HG02885 (cell line): Measurements from ENCODE around the gene RETN.

Experiments used
- ATAC-seq: cut with Tn5 transposase; IDR thresholded peaks from one replicate; pipeline ENCODE4 v1.9.1; 2021; ENCODE audit warnings: mild to moderate bottlenecking; ENCODE audit not compliant: unreplicated experiment, poor library complexity

RETN gene, protein sequence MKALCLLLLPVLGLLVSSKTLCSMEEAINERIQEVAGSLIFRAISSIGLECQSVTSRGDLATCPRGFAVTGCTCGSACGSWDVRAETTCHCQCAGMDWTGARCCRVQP

DNA sequence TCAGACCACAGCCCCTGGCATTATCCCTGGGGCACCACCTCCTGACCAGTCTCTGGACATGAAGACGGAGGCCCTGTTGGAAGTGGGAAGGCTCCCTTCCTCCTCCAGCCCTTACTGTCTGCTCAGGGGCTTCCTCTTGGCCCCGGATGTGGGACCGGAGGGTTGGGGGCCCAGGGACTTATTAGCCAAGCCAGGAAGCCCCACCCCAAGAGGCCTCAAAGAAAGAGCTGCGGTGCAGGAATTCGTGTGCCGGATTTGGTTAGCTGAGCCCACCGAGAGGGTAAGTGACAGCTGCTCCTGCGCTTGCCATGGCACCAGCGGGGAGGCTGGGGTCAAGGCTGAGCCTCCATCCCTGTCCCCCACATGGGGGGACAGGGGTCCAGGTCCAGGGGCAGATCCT is at the start of gene RETN:
Gene RETN (plus strand): TSS at position 208 of the 400 bp plus-strand sequence. CDS start 278 bp downstream, outside the sequence.
- no peak for ATAC-seq

DNA sequence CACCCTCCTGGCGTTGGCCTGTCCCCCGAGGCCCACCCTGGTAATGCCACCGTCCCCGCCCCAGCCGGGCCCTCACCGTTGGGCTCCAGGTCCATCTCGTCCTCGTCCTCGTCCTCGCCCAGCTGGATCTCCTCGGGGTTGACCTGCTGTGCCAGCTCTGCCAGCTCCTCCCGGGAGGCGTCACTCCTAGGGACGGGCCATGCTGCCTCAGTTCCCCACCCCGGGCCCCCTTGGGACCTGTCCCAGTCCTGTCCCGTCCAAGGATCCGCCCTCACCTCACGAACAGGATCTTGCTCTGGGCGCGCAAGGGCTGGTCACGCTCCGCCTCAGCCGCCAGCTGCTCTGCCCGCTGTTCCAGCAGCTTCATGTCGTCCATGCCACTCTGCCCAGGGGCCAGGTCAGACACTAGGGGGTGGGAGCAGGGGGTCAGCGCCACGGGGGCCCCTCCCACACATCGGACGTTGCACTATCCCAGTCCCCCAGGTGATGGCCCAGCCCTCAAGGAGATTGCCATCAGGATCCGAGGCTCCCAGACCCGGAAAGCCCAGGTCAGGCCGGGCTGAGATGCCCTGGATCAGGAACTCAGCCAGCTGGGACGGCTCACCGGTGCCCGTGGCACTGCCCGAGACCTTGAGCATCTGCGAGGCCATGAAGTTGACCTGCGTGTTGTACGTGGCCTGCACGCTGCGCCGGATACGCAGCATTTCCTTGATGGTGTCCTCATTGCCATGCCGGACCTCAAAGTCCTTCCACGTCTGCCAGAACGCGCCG is 49.0 kb upstream of the RETN start:
- no peak for ATAC-seq

DNA sequence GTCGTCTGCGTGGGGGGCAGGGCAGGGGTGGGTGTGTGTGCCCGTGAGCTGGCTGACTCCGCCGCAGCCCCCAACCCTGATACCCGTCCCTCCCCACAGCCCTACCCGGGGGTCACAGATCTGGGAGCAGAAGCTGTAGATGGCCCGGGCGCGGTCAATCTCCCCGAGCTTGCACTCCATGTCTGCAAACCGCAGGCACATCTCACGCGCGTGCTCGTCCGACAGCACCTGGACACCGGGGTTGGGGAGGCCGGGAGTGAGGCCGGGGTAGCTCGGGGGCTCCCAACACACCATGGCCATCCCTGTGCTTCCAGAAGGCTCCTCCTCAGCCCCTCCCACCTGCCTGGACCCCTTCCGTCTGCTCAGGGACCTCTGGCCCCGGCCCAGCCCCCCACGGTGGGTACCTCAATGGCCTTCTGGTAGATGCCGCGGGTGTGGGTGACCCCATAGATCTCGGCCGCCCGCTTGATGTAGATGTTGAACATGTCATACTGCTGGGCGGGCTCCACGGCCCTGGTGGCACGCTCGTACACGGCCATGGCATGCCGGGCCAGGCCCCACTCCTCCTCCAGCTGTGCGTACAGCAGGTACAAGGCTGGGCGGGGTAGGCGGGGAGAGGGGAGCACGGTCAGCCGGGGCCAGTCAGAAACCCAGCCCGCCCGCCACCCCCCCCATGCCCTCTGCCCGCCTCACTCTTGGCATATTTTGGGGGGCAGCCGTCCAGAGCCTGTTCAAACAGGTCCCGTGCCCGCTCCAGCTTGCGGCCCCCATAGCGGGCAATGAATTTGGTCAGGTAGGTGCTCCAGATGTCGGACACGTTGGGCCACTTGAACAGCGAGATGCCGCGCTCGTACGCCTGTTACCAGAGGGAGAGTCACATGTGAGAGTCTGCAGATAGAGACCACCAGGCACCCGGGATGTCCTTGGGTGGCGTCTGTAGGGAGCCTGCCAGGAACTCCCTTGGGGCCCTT is 48.1 kb upstream of the RETN start:
- ATAC-seq, result no peak

DNA sequence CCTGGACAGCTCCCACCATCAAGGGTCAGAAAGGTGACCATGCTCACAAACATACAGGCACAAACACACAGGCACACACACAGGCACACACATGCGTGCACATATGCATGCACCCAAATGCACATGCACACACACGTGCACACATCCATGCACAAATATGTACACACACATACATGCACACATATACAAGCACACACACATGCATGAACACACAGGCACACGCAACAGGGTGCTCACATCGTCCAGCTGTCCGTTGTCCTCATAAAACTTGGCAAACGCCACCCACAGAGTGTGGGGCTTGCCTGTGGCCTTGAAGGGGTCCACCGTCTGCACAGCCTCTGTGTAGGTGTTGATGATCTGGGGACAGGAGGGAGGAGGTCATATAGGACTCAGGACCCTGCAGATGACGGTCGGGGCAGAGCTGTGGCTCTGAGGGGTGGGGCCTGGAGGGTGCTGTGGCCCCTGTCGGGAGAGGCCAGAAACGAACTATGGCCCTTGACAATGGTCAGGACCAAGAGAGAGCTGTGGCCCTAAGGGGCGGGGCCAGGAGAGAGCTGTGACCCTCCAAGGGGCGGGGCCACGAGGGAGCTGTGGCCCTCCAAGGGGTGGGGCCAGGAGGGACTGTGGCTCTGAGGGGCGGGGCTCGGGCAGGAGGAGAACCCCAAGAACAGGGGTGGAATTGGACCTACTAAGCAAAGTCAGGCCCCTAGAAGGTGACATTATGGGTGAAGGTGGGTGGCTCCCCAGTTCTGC is 45.7 kb upstream of the RETN start:
- ATAC-seq, result no peak

DNA sequence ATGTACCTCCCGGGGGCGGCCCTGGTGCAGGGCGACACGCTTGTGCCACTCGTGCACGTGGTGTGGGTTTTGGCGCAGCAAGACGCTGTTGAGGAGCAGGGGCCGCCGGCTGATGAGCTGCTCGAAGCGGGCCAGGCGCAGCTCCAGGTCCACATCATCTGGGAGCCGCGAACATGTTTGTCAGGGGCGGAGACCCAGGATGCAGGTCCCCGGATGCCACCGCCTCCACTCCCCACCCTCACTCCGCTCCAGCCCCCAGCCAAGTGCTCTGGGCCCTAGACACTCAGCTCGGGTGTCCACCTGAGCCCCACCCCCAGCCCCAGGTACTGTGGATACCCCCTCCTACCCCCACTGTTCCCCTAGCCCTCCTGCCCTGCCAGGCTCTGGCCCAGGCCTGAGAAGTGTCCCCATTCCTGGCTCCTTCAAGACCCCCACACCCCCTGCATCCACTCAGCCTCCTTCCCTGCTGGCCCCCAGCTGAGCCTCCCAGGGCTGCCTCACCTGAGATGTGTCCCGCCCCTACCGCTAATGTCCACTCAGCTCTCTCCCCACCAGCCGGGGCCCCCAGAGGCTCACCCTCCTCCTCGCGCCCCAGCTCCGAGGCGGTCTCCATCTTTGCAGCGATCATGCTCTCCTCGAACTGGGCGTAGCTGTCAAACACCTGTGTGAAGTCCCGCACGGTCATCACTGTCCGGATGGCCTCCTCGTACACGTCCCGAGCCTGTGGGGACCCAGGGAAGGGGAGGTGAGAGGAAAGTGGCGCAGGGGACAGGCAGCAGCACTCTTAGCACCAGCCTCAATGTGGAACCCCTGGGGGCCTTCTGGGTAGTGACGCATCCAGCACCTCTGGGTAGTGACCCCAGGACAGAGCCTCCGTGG is 44.9 kb upstream of the RETN start:
- no peak for ATAC-seq

DNA sequence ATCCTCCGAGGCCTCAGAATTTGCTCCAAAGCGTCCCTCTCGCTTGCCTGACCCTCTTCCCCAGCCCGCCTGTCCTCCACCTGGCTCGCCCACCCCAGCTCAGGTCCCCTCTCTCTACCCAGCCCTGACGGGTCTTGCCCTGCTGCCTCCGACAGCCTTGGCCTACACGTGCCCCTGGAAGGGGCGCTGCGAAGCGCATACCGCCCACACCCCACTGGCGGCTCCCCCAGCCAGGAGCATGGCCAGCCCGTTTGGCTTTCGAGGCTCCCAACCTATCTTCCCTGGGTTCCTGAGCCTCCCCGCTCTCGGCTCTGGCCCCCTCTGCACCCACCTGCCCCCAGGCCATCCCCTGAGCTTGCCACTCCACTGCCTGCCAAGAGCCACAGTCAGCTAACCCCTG is 44.0 kb upstream of the RETN start:
- no peak for ATAC-seq

DNA sequence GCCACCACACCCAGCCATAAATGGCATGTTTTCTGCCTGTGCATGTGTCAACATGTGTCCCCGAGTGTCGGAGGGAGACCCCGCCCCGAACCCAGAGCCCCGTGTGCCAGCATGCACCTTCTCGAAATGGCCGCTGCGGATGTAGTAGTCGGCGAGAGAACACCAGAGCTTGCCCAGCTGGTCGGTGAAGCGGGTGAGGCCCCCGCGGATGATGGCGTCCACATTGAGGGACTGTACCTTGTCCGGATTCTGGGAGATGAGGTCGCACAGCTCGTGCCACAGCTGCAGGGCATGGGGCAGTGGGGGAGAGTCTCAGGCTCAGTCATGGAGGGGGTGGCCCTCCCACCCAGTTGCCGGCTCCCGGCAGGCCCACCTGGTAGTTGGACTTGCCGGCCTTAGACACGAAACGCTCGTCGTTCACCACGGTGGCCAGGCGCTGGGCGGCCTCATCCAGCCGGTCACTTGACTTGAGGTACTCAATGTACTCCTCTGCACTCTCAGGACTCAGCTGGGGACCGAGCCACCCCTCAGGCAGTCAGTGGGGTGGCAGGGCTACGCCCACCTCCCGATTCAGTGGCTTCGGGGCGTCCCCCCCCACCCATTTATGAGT is 43.0 kb upstream of the RETN start:
- ATAC-seq, result no peak

DNA sequence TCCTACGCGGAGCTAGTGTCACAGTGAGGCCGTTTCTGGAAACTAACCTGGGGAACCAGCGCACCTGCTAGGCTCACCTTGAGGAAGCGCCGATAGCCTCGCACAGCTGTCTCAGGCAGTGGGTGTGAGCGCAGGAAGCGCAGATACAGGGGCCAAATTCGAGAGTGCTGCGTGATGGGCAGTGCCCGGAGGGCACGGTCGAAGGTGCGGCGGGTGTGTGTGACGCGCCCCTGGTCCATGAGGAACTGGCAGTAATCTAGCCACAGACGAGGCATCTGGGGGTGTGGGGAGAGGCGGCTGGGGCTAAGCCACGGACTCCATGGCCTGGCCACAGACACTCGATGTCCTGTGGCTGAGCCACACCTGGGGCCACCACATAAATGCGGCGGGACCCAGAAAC is 41.7 kb upstream of the RETN start:
- no peak for ATAC-seq

DNA sequence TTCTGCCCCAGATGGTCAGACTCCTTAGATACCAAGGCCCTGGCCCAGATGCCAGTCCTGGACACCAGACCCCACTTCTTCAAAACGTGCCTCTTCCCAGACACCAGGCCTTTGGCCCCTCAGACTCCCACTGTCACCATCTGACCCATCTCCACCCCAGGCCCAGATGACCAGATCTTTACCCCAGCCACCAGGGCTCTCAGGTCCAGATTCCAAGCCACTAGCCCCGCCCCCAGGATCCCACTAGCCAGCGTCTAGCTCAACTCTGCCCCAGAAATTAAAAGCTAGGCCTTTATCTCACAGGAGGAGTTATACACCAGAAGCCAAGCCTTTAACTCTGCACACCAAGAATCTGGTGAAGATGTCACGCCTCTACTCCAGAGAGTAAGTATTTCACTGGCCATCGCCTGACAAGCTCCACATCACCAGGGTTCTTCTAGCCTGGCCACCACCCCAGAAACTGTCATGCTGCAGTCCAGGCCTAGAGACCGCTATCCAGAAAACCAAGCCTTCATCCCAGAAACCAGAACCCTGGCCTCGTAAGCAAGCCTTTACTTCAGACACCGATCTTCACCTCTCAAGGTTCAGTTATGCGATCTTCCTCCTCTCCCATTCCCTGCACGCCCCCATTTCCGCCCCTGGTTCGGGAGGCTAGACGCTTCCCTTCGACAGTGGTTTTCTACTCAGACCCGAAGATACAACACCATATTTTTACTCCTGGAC is 40.1 kb upstream of the RETN start:
- ATAC-seq, result no peak

DNA sequence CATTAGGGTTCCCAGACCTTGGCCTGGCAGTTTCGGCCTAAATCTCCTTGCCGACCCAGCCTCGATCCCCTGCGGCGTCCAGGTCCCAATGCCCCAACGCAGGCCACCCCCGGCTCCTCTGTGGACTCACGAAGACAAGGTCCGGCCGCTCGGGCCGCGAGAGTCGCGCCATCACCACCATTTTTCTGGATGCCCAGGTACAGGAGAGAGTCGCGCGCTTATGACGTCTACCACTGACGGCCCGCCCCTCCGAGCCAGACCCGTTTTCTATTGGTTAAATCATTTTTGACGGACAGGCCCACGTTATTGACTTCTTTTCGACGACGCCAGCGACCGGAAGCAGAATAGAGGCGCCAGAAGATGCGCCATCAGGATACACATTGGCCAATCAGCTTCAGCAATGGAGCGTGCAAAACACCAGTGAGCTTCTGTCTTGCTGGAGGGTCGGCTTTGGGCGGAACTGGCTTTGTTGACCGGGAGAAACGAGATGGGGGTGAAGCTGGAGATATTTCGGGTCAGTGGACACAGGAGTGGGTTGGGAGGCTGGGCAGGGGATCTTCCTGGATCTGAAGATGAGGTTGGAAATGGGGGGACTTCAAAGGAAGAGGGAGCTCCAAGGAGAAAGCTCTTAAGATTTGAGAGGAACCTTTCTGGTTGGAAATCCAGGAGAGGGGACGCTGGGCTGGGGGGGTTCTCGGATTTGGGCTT is 39.3 kb upstream of the RETN start, which contains the start of the genes PET100 and XAB2:
Gene PET100 (plus strand): TSS at position 447 of the 708 bp plus-strand sequence. CDS start 41 bp downstream, at position 488.
Gene XAB2 (minus strand): TSS at position 199 of the 708 bp plus-strand sequence. CDS start 18 bp downstream, at position 181.
- ATAC-seq, result peak; percentile 91

DNA sequence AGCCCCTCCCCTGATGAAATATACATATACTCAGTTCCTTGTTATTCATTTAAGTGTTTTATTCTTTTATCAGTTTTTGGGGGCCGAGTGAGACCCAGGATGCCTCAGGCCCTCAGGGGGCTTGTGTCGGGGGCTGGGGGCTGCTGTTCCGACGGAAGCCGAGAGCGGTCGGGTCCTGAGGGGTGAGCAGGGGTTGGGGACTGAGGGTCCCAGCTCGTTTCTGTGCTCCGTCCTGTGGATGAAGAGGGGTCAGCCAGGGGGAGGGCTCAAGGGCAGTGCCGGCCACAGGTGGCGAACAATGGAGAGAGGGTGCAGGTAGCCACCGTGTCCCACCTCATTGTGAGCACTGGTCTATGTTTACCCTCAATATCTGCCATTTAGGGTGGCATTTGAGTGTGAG is 37.3 kb upstream of the RETN start:
- no peak for ATAC-seq

DNA sequence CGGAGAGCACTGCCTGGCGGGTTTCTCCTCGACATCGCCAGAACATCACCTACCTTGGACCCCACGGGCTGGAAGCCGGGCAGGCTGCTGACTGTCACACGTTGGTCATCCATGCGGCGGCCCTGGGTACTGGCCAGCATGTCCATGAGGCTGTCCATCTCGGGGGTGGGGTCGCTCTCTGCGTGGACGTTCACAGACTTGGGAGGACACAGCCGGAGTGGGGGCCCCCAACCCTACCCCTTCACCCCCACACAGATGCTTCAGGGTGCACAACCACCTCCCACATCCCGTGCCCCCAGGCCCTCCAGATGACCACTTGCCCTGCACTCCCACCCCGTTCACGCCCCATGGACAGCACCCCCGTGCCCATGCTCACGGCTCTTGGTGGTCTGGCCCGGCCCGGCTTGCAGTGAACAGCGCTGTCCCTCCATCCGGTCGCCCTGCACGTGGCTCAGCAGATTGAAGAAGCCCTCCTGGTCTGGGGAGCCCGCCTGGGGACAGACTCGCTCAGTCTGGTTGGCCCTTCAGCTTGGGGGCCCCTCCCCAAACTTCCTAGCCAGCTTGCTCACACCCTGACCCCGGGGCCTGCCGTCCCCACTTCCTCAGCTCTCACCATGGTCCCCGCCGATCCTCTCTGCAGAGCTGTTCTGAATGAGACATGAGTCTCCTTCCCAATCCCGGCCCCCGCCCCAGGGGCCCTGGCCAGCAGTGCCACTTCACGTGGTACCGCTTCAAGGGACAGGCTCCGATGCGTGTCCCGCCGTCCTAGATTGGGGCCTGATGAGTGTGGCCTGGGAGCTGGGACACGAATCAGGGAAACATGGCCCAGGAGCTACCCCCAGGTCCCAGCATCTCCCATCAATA is 36.3 kb upstream of the RETN start:
- ATAC-seq, result no peak

DNA sequence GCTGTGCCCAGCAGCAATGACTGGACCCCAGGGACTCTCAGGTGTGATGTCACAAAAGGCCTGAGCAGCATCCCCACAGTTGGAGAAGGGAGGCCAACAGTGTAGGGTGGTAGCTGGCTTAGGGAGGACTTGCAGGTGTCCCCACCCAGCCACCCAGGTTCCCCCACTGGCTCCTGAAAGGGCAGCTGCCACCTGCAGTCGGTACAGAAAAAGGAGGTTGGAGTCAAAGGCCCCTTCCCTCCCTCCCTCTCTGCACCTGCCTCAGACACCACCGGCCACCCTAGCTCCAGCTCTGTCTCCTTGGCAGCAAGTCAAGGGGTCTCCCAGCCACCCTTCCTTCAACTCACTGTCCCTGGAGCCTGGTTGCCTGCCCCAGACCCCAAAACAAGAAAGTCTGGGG is 35.2 kb upstream of the RETN start, which contains the start of gene PCP2:
Gene PCP2 (minus strand): TSS at position 22 of the 400 bp plus-strand sequence. CDS start 262 bp downstream, outside the sequence.
- no peak for ATAC-seq

DNA sequence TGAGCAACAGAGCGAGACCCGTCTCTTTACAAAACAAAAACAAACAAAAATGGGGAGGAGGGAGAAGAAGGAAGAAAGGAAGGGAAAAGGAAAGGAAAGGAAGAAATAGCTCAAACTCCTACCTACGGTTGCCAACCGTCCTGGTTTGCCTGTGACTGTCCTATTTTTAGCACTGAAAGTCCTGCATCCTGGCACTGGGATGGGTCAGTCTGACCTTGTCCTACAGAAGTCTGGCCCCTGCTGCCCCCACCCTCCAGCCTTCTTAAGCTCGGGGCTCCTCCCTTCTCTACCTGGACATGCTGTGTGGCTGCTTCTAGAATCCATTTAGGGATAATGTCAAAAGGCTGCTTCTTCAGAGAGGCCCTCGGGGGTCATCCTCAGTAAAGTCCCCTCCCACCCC is 33.2 kb upstream of the RETN start:
- ATAC-seq, result no peak

DNA sequence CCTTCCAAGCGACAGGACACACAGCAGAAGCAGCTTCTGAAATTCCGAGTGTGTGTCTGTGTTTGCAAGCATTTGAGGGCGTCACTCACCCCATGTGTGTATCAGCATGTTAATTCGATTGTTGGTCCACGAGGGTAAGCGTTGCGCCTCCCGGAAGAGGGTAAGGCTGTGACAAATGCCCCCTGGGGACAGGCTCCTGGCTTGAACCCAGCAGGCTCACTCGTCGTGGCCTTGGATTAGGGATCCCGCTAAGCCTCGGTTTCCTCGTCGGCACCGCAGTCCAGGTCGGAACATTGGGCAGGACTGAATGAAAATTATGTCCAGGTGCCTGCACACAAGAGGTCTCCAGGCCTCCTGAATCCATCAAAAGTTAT is 32.5 kb upstream of the RETN start:
- no peak for ATAC-seq

DNA sequence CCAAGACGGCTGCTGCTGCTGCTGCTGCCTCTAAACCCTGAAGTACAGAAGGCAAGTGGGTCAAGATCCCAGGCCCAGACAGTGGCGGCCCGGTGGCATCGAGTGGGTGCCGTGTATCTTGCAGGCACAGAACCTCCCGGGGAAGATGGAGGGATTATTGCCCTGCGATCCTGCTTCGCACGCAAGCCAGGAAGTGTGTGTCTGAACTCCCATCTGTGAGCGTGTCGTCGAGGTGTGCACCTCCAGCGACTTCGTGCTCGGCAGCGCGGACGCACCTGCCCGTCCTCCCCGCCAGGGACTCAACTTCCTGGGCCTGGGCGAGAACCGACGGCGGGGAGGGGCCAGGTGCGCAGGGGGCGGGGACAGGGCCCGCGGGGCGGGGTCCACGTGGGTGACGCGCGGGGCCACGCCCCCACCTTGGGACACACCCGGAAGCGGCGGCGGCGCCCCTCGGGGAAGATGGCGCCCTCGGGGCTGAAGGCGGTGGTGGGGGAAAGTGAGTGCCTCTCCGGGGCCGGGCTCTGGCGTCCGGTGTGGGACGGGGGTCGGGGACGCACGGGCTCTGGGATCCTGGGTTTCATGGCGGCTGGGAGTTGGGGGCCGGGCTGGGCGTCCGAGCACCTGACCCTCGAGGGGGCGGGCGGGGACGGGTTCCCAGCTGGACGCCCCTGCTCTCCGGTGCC is 32.0 kb upstream of the RETN start, which contains the start of gene STXBP2:
Gene STXBP2 (plus strand): TSS at position 420 of the 683 bp plus-strand sequence. CDS start 40 bp downstream, at position 460.
- ATAC-seq, result peak; percentile 84
